Measurements from ENCODE around the gene GALNT5.

Gene GALNT5

GRCh38 chr2:157259386-157259785, 1.9 kb downstream of the GALNT5 start:
- H3K9me3 ChIP-seq = no peaks in the 10 kb centered on the region
- no peak overlapping the region for H3K4me3 ChIP-seq (ENCODE audit: low read depth in 1 of 2, low read length in 1 of 2)
- H3K27ac ChIP-seq = no peak overlapping the region
- H3K27me3 ChIP-seq = peaks cover 6% of the 10 kb centered on the region
- H3K4me1 ChIP-seq (ENCODE audit: control insufficient read depth in 1 of 2, insufficient read depth in 1 of 2, low read depth in 1 of 2, low read length in 1 of 2) = no peaks in the 10 kb centered on the region
- no peak for TF ChIP-seq CTCF (IDR thresholded peaks at IDR 0.05)
- no peaks in the 10 kb centered on the region for H3K36me3 ChIP-seq

DNA sequence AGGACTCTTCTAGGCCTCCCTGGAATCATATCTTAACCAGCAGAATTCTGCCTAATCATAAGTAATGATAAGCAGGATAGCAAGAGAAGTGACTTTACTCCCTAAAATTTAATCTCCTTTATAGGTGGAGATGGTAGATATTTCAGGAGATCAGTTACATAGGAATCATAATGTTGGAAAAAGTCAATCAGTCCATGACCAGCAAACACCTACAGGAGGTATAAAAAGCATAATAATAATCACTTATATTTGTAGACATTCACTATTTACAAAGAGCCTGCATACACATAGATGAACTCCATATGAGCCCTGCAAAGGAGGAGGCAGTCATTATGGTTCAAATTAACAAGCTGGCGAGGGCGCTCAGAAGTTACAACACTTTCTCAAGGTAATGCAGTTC, 2.5 kb downstream of the GALNT5 start:
- Histone ChIP-seq H3K4me3 (ENCODE audit: low read depth in 1 of 2, low read length in 1 of 2) (no peak overlapping the region), H3K9me3 (no peaks in the 10 kb centered on the region), H3K27me3 (peaks cover 6% of the 10 kb centered on the region), H3K36me3 (no peaks in the 10 kb centered on the region), H3K27ac (no peak overlapping the region), H3K4me1 (ENCODE audit: control insufficient read depth in 1 of 2, insufficient read depth in 1 of 2, low read depth in 1 of 2, low read length in 1 of 2) (no peaks in the 10 kb centered on the region)
- TF ChIP-seq CTCF (IDR thresholded peaks at IDR 0.05) = no peak

- H3K27ac ChIP-seq = no peak overlapping the region
These were observed 3.2 kb downstream of the GALNT5 start for GRCh38 chr2:157260533-157261198.

DNA sequence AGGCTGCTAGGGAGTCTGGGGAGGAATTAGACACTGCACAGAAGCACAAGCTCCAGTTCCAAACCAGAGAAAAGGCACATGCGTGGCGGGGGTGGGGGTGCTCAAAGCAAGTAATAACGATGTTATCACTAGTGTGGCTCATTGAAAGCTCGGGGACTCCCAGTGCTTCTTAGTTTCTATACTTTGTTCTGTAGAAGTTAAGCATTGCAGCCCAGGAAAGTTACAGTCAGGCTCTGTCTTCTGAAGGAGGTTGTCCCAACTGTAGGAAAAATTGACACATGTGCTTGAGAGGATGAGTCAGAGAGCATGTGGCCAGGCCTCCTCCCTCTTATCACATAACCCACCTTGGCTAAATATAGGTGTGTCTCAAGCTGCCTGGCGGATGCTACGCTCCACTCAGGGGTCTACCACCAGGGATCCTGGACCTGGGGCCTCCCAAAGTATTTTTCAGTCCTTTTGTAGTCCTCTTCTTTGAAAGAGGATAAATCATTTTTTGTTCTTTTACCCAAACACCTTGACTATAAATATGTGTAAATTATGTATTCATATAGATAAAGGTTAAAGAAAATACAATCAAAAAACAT, 3.8 kb downstream of the GALNT5 start:
- H3K36me3 ChIP-seq = no peaks in the 10 kb centered on the region
- H3K27me3 ChIP-seq = peaks cover 6% of the 10 kb centered on the region
- no peak overlapping the region for H3K27ac ChIP-seq
- no peak overlapping the region for H3K4me3 ChIP-seq (ENCODE audit: low read depth in 1 of 2, low read length in 1 of 2)
- no peaks in the 10 kb centered on the region for H3K4me1 ChIP-seq (ENCODE audit: control insufficient read depth in 1 of 2, insufficient read depth in 1 of 2, low read depth in 1 of 2, low read length in 1 of 2)
- H3K9me3 ChIP-seq = no peaks in the 10 kb centered on the region
- no peak for TF ChIP-seq CTCF (IDR thresholded peaks at IDR 0.05)

More at GRCh38 chr2:157260533-157261198, 3.2 kb downstream of the GALNT5 start:
- H3K27me3 ChIP-seq = peaks cover 6% of the 10 kb centered on the region
- TF ChIP-seq CTCF (IDR thresholded peaks at IDR 0.05) = no peak
- H3K4me1 ChIP-seq (ENCODE audit: control insufficient read depth in 1 of 2, insufficient read depth in 1 of 2, low read depth in 1 of 2, low read length in 1 of 2) = no peaks in the 10 kb centered on the region
- no peaks in the 10 kb centered on the region for H3K9me3 ChIP-seq
- no peak overlapping the region for H3K4me3 ChIP-seq (ENCODE audit: low read depth in 1 of 2, low read length in 1 of 2)
- no peaks in the 10 kb centered on the region for H3K36me3 ChIP-seq

GRCh38 chr2:157262248-157262647, 4.7 kb downstream of the GALNT5 start:
- H3K9me3 ChIP-seq = no peaks in the 10 kb centered on the region
- no peak for TF ChIP-seq CTCF (IDR thresholded peaks at IDR 0.05)
- no peaks in the 10 kb centered on the region for H3K4me1 ChIP-seq (ENCODE audit: control insufficient read depth in 1 of 2, insufficient read depth in 1 of 2, low read depth in 1 of 2, low read length in 1 of 2)
- no peak overlapping the region for H3K4me3 ChIP-seq (ENCODE audit: low read depth in 1 of 2, low read length in 1 of 2)
- peaks cover 6% of the 10 kb centered on the region for H3K27me3 ChIP-seq
- no peak overlapping the region for H3K27ac ChIP-seq
- no peaks in the 10 kb centered on the region for H3K36me3 ChIP-seq
